ENCODE results near the gene OLR1.

DNA sequence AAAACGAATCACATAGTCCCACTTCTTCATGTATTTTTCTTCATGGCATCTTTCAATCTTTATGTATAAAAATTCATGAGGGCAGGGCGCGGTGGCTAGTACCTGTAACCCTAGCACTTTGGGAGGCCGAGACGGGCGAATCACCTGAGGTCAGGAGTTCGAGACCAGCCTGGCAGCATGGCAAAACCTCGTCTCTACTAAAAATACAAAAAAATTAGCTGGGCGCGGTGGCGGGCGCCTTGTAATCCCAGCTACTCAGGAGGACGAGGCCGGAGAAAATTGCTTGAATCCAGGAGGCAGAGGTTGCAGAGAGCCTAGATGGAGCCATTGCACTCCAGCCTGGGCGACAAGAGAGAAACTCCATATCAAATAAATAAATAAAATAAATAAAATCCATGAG, 38.3 kb upstream of the OLR1 start:
- no peak for TF ChIP-seq POLR2AphosphoS5 (IDR thresholded peaks at IDR 0.05; ENCODE audit: low read depth, low read length)
- TF ChIP-seq, protein P1, sequence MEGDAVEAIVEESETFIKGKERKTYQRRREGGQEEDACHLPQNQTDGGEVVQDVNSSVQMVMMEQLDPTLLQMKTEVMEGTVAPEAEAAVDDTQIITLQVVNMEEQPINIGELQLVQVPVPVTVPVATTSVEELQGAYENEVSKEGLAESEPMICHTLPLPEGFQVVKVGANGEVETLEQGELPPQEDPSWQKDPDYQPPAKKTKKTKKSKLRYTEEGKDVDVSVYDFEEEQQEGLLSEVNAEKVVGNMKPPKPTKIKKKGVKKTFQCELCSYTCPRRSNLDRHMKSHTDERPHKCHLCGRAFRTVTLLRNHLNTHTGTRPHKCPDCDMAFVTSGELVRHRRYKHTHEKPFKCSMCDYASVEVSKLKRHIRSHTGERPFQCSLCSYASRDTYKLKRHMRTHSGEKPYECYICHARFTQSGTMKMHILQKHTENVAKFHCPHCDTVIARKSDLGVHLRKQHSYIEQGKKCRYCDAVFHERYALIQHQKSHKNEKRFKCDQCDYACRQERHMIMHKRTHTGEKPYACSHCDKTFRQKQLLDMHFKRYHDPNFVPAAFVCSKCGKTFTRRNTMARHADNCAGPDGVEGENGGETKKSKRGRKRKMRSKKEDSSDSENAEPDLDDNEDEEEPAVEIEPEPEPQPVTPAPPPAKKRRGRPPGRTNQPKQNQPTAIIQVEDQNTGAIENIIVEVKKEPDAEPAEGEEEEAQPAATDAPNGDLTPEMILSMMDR (IDR thresholded peaks at IDR 0.05): no peak
- TF ChIP-seq, protein P2, sequence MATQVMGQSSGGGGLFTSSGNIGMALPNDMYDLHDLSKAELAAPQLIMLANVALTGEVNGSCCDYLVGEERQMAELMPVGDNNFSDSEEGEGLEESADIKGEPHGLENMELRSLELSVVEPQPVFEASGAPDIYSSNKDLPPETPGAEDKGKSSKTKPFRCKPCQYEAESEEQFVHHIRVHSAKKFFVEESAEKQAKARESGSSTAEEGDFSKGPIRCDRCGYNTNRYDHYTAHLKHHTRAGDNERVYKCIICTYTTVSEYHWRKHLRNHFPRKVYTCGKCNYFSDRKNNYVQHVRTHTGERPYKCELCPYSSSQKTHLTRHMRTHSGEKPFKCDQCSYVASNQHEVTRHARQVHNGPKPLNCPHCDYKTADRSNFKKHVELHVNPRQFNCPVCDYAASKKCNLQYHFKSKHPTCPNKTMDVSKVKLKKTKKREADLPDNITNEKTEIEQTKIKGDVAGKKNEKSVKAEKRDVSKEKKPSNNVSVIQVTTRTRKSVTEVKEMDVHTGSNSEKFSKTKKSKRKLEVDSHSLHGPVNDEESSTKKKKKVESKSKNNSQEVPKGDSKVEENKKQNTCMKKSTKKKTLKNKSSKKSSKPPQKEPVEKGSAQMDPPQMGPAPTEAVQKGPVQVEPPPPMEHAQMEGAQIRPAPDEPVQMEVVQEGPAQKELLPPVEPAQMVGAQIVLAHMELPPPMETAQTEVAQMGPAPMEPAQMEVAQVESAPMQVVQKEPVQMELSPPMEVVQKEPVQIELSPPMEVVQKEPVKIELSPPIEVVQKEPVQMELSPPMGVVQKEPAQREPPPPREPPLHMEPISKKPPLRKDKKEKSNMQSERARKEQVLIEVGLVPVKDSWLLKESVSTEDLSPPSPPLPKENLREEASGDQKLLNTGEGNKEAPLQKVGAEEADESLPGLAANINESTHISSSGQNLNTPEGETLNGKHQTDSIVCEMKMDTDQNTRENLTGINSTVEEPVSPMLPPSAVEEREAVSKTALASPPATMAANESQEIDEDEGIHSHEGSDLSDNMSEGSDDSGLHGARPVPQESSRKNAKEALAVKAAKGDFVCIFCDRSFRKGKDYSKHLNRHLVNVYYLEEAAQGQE (IDR thresholded peaks at IDR 0.05; ENCODE audit: insufficient read depth in 1 of 2, low read depth in 2 of 2, low read length in 1 of 2): no peak

All from Panc1 (cell line).